Activated CD4-positive, alpha-beta T cell treated with anti-CD3 and anti-CD28 coated beads, Interleukin-2, amount 10 ng/mL, durations not matched to agents 7 days and 5 days (primary cell): Measurements from ENCODE around the gene STK11. TPM values are rescaled to one million over a fixed set of nuclear protein-coding genes. Genes with fewer than 3 reads are reported as not detected.

ENCODE experiments used
- CTCF ChIA-PET: fragments of 350-600 bp; sonication (Branson Sonifier 250); formaldehyde crosslinking; loops from one replicate; lab custom pipeline; 2021; ENCODE audit warnings: antibody characterized with exemption; lab: Charles Lee
- POLR2A ChIA-PET: fragments of 350-600 bp; sonication (Branson Sonifier 250); formaldehyde crosslinking; loops from one replicate; lab custom pipeline; 2021; ENCODE audit warnings: antibody characterized with exemption; lab: Charles Lee
- DNase-seq: peaks from one replicate; pipeline ENCODE4 v3.0.0-alpha.2; 2020
- H3K27ac Mint-ChIP-seq: one replicate; pipeline ENCODE4 v1.8.0; 2021; ENCODE audit warnings: mild to moderate bottlenecking, moderate library complexity, mixed read lengths
- H3K27me3 Mint-ChIP-seq: one replicate; pipeline ENCODE4 v1.8.0; 2021; ENCODE audit warnings: mixed read lengths
- H3K36me3 Mint-ChIP-seq: one replicate; pipeline ENCODE4 v1.8.0; 2021; ENCODE audit warnings: low read depth, mixed read lengths
- H3K4me1 Mint-ChIP-seq: one replicate; pipeline ENCODE4 v1.8.0; 2021; ENCODE audit warnings: mixed read lengths
- H3K4me3 Mint-ChIP-seq: one replicate; pipeline ENCODE4 v1.8.0; 2021; ENCODE audit warnings: mild to moderate bottlenecking, moderate library complexity, mixed read lengths
- H3K9me3 Mint-ChIP-seq: one replicate; pipeline ENCODE4 v1.8.0; 2021; ENCODE audit warnings: mixed read lengths
- total RNA-seq, 2 experiments: library from RNA; stranded (reverse); gene quantifications; one replicate each; pipeline ENCODE4 v1.2.3, GENCODE V29; 2021

The STK11 gene
- total RNA-seq, 2 experiments from 2014 or later = 71.7 to 82.0 TPM

DNA sequence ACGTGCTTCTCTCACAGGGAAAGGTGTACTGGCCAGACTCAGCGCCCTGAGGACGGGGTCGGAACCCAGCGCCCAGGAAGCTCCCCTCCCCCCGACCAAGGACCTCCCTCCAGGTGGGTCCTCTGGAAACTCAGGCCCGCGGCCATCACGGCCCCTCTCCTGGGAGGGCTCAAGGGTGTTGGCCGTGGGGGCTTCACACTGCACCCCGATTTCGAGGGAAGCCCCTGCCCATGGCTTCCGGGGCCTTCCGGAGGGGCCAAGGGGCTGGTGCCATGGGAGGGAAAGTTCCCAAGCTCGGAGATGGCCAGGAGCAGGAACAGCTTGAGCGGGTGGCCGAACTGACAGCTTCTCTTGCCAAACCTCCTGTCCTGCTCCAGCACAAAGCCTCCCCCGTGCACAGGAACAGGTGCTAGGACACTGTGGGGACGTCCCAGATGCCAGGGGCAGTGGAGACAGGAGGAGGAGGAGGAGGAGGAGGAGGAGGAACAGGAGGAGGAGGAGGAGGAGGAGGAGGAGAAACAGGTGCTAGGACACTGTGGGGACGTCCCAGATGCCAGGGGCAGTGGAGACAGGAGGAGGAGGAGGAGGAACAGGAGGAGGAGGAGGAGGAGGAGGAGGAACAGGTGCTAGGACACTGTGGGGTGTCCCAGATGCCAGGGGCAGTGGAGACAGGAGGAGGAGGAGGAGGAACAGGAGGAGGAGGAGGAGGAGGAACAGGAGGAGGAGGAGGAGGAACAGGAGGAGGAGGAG, 41.5 kb upstream of the STK11 start:
- Mint-ChIP-seq H3K9me3 (no peaks in the 10 kb centered on the region), H3K4me1 (peaks cover 9% of the 10 kb centered on the region), H3K27ac (no peak overlapping the region), H3K27me3 (no peaks in the 10 kb centered on the region), H3K4me3 (no peak overlapping the region), H3K36me3 (peaks cover 6% of the 10 kb centered on the region)
- DNase-seq = no peak
- ChIA-PET POLR2A (no interaction called here), CTCF (no interaction called here)

DNA sequence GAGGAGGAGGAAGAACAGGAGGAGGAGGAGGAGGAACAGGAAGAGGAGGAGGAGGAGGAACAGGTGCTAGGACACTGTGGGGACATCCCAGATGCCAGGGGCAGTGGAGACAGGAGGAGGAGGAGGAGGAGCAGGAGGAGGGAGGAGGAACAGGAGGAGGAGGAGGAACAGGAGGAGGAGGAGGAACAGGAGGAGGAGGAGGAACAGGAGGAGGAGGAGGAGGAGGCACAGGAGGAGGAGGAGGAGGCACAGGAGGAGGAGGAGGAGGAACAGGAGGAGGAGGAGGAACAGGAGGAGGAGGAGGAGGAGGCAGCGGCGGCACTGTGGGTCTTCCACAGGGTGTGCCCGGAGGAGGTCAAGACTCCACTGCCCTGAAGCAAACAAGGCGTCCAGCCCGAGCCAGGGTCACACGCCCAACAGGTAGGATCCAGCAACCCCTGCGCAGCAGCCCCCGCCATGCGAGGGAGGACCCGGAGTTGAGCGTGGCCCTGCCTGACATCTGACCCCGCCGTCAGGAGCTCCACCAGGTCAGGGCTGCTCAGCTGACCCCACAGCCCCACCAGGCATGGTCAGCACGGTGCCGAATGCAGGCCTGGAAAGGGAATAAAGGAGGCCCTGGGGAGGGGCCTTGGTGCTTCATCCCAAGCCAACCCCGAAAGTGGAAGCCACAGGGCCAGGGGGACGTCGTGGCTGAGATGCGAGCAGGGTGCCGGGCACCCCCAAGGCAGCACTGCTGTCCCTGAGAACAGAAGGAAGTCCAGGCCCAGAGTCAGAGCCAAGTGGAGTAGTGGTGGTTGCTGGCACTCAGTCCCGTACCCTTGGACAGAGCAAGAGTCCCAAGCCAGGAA, 40.7 kb upstream of the STK11 start:
- Mint-ChIP-seq H3K36me3 (peaks cover 6% of the 10 kb centered on the region), H3K4me1 (peaks cover 12% of the 10 kb centered on the region), H3K27ac (no peak overlapping the region), H3K27me3 (no peaks in the 10 kb centered on the region), H3K4me3 (no peak overlapping the region), H3K9me3 (no peaks in the 10 kb centered on the region)
- DNase-seq = no peak
- ChIA-PET CTCF (no interaction called here), POLR2A (no interaction called here)

DNA sequence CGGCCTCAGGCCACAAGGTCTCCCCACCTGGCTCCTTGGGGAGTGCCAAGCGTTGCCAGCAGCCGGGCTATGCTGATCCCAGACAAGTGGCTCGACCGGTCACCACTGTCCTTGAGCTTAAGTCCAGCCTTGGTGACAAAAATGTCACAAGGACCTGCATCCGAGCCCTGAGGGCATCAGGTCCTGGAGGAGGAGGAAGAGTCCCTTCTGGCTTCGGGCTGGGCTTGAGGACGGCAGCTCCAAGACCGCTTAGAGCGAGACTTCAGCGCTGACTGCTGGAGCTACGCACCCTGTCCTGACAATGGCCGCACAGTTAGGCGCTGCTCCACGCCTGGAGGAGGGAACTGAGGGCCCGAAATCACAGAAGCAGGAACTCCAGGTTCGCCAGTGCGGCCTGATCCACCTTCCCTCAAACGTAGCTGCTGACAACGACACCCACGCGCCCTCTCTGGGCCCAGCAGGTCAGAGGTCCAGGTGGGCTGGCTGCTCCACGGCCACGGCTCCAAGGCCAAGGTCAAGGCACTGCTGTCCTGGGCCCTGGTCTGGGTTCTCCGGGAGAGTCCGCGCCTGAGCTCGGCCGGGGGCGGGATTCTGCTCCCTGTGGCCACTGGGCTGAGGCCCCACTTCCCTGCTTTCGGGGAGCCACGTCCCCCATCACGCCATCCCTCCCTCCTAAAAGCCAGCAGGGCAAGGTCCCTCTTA, 38.6 kb upstream of the STK11 start:
- DNase-seq = no peak
- no peaks in the 10 kb centered on the region for H3K9me3 Mint-ChIP-seq
- ChIA-PET CTCF (no interaction called here), POLR2A (no interaction called here)
- H3K27me3 Mint-ChIP-seq = no peaks in the 10 kb centered on the region
- H3K4me3 Mint-ChIP-seq = no peak overlapping the region
- H3K4me1 Mint-ChIP-seq = peaks cover 23% of the 10 kb centered on the region
- peaks cover 12% of the 10 kb centered on the region for H3K36me3 Mint-ChIP-seq
- H3K27ac Mint-ChIP-seq = no peak overlapping the region

DNA sequence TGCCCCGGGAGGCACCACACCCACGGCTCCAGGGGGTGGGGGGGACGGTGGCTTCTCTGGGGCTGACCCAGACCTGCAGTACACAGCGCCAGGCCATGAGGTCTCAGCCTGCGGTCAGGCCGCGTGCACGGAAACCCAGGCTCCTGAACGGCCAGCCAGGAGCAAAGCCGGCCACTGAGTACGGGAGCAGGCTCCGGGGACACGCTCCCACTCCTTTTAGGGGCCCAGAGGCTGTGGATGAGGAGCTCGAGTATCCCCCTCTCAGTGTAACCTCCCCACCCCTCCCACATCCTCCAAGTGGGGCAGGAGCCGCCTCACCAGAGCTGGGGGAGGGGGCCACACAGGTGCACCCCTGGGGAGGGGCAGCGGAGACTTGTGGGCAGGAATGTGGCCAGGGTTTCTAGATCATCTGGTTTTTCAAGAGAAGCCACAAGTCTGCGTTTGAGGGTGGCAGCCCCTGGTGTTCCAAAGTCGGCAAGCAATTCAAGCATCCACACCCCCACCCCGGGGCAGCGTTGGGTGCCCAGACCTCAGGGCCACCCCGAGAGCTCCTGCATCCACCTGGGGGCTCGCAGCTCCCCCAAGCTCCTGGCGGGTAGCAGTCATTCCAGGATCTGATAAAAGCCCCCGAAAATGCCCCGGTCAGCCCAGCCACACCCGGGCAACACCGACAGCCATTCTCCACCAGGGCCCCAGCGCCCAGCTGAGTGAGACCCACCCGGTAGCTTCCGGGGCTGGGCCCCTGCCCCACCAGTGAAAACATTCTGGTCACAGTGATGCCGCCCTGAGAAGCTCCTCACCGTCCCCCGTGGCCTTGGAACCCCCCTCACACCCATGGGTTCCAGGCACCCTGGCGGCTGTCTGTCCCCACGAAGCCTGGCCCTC, 37.6 kb upstream of the STK11 start:
- CTCF ChIA-PET = interaction anchor here (1.0 kb wide), 1 partner anchor 26 kb away, joined by 4 read pairs; no protein-coding TSS in a partner anchor
- DNase-seq = no peak
- no peaks in the 10 kb centered on the region for H3K9me3 Mint-ChIP-seq
- no peaks in the 10 kb centered on the region for H3K27me3 Mint-ChIP-seq
- H3K4me1 Mint-ChIP-seq = peaks cover 24% of the 10 kb centered on the region
- H3K4me3 Mint-ChIP-seq = no peak overlapping the region
- H3K27ac Mint-ChIP-seq = peak overlapping the region; percentile 9
- POLR2A ChIA-PET = no interaction called here
- peaks cover 13% of the 10 kb centered on the region for H3K36me3 Mint-ChIP-seq

DNA sequence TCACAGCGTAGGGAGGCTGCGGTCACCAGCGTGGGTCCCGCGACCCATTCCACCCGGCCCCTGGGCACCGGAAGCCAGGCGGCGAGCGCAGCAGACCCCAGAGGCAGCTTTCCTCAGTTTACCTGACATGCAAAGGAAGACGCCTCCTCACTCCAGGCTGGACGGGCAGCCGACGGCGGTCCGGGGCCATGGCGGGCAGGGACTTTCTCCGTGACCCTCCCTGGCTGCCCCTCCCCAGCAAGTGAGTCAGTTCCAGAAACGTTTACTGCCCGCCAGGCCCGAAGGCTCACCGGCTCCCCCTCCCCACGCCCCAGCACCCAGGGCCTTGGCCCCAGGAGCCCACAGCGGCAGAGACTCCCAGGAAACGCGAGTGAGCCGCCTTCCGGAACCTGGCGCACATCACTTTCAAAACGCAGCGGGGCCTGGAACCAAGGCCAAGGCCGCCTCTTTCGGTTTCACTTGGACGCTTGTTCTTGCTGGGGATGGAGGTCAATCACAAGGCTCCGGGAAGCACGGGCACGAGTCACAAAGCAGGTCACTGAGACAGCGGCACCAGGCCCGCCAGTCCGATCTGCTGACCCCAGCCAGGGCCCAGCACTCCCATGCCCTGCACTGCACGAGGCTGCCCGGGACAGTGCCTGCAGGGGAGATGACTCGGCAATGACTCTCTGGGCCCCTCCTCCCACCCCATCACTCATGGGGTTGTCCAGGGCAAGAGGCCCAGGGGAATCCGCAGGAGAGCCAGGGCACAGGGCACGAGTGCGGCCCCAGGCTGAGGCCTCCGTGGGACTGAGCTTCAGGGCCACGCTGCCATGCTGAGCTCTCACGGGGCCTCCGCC, 36.8 kb upstream of the STK11 start:
- Mint-ChIP-seq H3K9me3 (no peaks in the 10 kb centered on the region), H3K36me3 (peaks cover 15% of the 10 kb centered on the region), H3K27ac (no peak overlapping the region), H3K4me3 (no peak overlapping the region), H3K27me3 (no peaks in the 10 kb centered on the region), H3K4me1 (peaks cover 24% of the 10 kb centered on the region)
- ChIA-PET CTCF (interaction anchor here (1.0 to 1.2 kb wide), 2 partner anchors 13 to 25 kb away, joined by 3 to 4 read pairs; no protein-coding TSS in a partner anchor), POLR2A (no interaction called here)
- no peak for DNase-seq

DNA sequence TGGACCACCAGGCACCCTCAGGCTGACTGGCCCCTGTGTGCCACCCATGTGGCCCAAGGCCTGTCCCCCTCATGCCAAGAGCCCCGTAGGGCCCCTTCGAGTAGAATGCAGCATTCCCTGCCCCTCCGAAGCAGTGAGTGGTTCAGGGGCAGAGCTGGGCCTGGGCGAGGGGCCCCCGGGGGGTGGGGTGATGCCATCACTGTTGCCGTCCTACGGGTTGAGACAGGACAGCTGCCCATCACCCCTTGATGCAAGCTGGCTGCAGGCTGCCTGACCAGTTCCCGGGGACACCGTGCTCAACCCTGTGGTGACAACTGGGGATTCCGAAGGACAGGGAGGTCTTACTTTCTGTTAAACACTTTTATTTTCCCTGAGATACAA, 36.2 kb upstream of the STK11 start:
- Mint-ChIP-seq H3K4me1 (peaks cover 26% of the 10 kb centered on the region), H3K36me3 (peaks cover 15% of the 10 kb centered on the region), H3K4me3 (no peak overlapping the region), H3K27ac (no peak overlapping the region), H3K9me3 (no peaks in the 10 kb centered on the region), H3K27me3 (no peaks in the 10 kb centered on the region)
- ChIA-PET POLR2A (no interaction called here), CTCF (interaction anchor here (1.2 kb wide), 1 partner anchor 14 kb away, joined by 3 read pairs; no protein-coding TSS in a partner anchor)
- no peak for DNase-seq

DNA sequence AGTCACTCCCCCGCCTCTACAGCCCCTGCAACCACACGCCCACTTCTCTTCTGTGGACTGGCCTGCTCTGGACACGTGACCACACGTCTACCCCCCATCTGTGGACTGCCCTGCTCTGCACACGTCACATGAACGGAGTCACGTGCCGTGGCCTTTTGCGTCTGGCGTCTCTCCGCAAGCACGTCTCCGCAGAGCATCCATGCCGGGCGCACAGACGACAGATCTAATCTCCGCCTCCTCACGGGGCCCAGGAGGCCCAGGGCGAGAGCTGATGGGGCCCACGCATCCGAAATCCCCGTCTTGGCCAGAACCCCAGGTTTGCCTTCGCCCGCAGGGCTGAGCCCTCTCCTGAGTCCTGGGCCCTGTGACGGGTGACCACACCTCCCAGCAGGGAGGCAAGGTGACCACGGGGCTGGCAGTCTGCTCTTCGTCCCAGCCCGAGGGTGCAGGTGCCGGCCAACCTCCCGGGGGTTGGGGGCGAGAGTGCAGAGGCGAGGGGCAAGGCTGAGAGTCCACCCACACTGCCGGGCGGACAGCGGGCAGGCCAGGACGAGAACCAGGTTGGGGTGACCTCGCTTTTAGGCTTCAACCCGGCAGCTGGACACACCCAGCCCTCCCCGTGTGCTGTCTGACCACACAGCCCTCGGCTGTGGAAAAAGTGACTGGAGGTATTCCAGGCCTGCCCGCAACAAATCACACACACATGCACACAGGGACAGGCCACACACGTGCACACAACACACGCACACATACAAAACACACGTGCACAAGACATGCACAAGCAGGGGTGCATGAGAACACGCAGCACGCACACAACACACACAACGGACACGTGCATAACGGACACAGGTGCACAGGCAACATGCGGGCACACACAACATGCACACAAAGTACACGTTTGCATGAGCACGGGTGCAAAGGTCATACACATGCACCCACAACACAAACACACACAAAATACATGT, 35.4 kb upstream of the STK11 start:
- Mint-ChIP-seq H3K9me3 (no peaks in the 10 kb centered on the region), H3K27ac (no peak overlapping the region), H3K4me3 (peak overlapping the region; percentile 10), H3K27me3 (no peaks in the 10 kb centered on the region), H3K4me1 (peaks cover 29% of the 10 kb centered on the region), H3K36me3 (peaks cover 15% of the 10 kb centered on the region)
- CTCF ChIA-PET = interaction anchor here (1.2 kb wide), 1 partner anchor 15 kb away, joined by 3 read pairs; no protein-coding TSS in a partner anchor
- DNase-seq = no peak
- POLR2A ChIA-PET = no interaction called here

DNA sequence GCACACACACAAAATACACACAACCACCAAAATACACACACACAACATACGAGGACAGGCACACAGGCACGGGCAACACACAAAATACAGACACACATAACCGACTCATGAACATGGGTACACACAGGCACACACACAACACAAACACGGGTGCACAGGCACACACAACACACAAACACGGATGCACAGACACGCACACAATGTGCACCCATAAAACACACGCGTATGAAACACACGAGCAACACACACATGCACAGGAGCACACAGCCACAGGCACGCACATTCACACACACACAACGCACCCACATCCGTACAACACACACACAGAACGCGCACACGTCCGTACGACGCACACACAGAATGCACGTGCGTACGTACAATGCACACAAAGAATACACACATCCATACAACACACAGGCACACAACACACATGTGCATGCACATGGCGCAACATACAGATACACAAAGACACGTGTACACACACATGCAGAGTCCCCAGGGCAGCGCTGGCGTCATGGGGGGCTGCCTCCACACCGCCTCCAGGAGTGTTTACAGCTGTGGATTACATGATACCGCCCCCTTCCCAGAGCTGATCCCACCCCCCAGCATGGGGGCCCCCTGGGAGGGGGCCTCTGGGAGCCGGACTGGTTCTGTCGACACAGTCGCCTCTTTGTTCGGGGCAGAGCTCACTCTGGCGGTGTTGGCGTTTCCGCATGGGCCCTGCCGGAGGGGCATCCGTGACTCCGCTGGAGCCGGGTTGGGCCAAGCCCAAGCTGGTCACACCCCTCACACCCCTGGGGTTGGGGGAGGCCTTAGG, 34.4 kb upstream of the STK11 start:
- no peak for DNase-seq
- CTCF ChIA-PET = no interaction called here
- Mint-ChIP-seq H3K27me3 (no peaks in the 10 kb centered on the region), H3K36me3 (peaks cover 15% of the 10 kb centered on the region), H3K9me3 (no peaks in the 10 kb centered on the region), H3K4me3 (peak overlapping the region; percentile 10), H3K4me1 (peaks cover 32% of the 10 kb centered on the region), H3K27ac (no peak overlapping the region)
- POLR2A ChIA-PET = no interaction called here

DNA sequence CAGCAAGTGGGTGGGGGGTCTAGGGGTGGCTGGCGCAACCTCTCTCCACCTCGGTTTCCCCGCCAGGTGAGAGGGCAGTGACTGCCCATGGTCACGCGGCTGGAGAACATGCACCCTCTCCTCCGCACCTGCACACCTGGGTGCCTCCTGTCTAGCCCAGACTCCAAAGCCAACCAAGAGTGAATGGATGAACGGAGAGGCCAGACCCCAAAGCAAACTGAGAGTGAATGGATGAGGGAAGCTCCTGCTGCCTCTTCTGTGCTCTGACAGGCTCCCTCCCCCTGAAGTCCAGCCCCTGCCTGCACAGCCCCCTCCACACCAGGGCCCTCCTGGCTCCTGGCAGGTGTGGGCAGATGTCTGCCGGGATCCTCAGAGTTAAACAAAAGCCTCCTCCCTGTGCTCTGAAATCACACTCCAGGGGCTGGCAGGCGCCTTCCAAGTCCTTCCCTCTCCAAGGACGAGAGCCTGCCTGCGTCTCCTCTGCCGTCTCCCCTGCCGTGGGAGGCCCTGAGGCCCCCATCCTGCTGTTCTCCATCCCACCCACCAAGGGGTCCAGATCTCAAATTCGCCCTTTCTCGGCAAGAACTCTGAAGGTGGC, 33.7 kb upstream of the STK11 start:
- Mint-ChIP-seq H3K27ac (peak overlapping the region; percentile 46), H3K27me3 (no peaks in the 10 kb centered on the region)

More for the DNA sequence above, 33.7 kb upstream of the STK11 start:
- DNase-seq = no peak
- ChIA-PET CTCF (no interaction called here), POLR2A (no interaction called here)
- Mint-ChIP-seq H3K4me1 (peaks cover 32% of the 10 kb centered on the region), H3K9me3 (no peaks in the 10 kb centered on the region), H3K36me3 (peaks cover 11% of the 10 kb centered on the region), H3K4me3 (peak overlapping the region; percentile 90)
